HepG2 (cell line): ENCODE data around the gene RFX2. TPM values are rescaled to one million over a fixed set of nuclear protein-coding genes. Genes with fewer than 3 reads are reported as not detected.

ENCODE experiments used
- ATAC-seq: fragments of 200-7000 bp; cut with Tn5 transposase; 3 replicates; pipeline ENCODE4 v1.9.1; 2020; ENCODE audit warnings: mild to moderate bottlenecking, moderate library complexity
- BruUV-seq: library from RNA; stranded (reverse); fragments of 400-500 nt; replicated peaks from 2 replicates; lab custom pipeline; 2021; lab: Mats Ljungman, UMichigan
- CTCF ChIA-PET: fragments of 300-600 bp; formaldehyde crosslinking; extraction: SDS; loops from one replicate; lab custom pipeline; 2021; ENCODE audit warnings: low total read pairs, inconsistent platforms, low intra/inter-chr PET ratio; lab: Yijun Ruan, JAX
- POLR2A ChIA-PET: fragments of 350-600 bp; sonication (Branson Sonifier 250); formaldehyde crosslinking; loops from one replicate; lab custom pipeline; 2020; ENCODE audit warnings: antibody characterized with exemption, inconsistent platforms; lab: Yijun Ruan, JAX
- DNase-seq: peaks from one replicate; pipeline ENCODE4 v3.0.0-alpha.2; 2015; ENCODE audit warnings: low spot score
- FAIRE-seq: peaks from 3 replicates; lab custom pipeline; 2011; peaks lifted over from hg19 to GRCh38; lab: Jason Lieb, UNC
- H2AFZ ChIP-seq: one replicate; pipeline ENCODE4 v1.6.1; 2011; ENCODE audit warnings: low read length, inconsistent platforms
- H3K27ac ChIP-seq: fragments of 300-600 bp; 3 replicates; pipeline ENCODE4 v1.8.0; 2011; ENCODE audit warnings: mixed run types, mild to moderate bottlenecking, mixed read lengths, low read length, inconsistent platforms; ENCODE audit not compliant: insufficient read depth; ENCODE audit errors: extremely low read length
- H3K27me3 ChIP-seq, 2 experiments: fragments of 200-600 bp in 1 of 2; 2 replicates in 1 of 2; 3 replicates in 1 of 2; pipeline versions ENCODE4 v1.6.0 to v1.8.0; 2011; ENCODE audit warnings: low read length in 2 of 2, mild to moderate bottlenecking in 2 of 2, moderate library complexity in 2 of 2, inconsistent platforms in 1 of 2; ENCODE audit not compliant: insufficient read depth in 2 of 2, control insufficient read depth in 1 of 2
- H3K36me3 ChIP-seq, 2 experiments: fragments of 200-600 bp in 1 of 2; replicated peaks in 1 of 2; 2 replicates in 1 of 2; 3 replicates in 1 of 2; pipeline versions ENCODE4 v1.5.1 to v1.8.0; 2011; ENCODE audit warnings: low read length in 2 of 2, inconsistent platforms in 1 of 2; ENCODE audit not compliant: insufficient read depth in 2 of 2, control insufficient read depth in 1 of 2
- H3K4me1 ChIP-seq: 2 replicates; pipeline ENCODE4 v1.5.1; 2012; ENCODE audit warnings: low read length, inconsistent platforms; ENCODE audit not compliant: insufficient read depth
- H3K4me2 ChIP-seq: 2 replicates; pipeline ENCODE4 v1.6.0; 2011; ENCODE audit warnings: low read depth, low read length, inconsistent platforms
- H3K4me3 ChIP-seq, 3 experiments: fragments of 200-600 bp in 1 of 3; sonication (generic), shearing (Covaris generic) in 1 of 3; replicated peaks in 1 of 3; 2 replicates each; pipeline ENCODE4 v1.5.1; 2011 to 2016; ENCODE audit warnings: low read length in 3 of 3, inconsistent platforms in 2 of 3, low read depth in 2 of 3, mild to moderate bottlenecking in 2 of 3, control low read depth in 1 of 3, mixed read lengths in 1 of 3; ENCODE audit not compliant: insufficient read depth in 1 of 3
- H3K79me2 ChIP-seq: one replicate; pipeline ENCODE4 v1.6.1; 2011; ENCODE audit warnings: low read length, inconsistent platforms; ENCODE audit not compliant: insufficient read depth
- H3K9ac ChIP-seq: 2 replicates; pipeline ENCODE4 v1.6.0; 2011; ENCODE audit warnings: mild to moderate bottlenecking, low read depth, low read length, inconsistent platforms; ENCODE audit not compliant: insufficient read depth
- H3K9me3 ChIP-seq: 2 replicates; pipeline ENCODE4 v1.5.1; 2012; ENCODE audit warnings: mild to moderate bottlenecking, low read length
- H4K20me1 ChIP-seq: 2 replicates; pipeline ENCODE4 v1.6.0; 2011; ENCODE audit warnings: inconsistent platforms, mild to moderate bottlenecking, low read length, moderate library complexity; ENCODE audit not compliant: insufficient read depth
- ARID5B ChIP-seq: IDR thresholded peaks from 2 replicates; pipeline ENCODE4 v1.4.0; 2020; ENCODE audit warnings: mild to moderate bottlenecking, missing genetic modification reagents
- FOXA1 ChIP-seq, 2 experiments: fragments of 450-650 bp in 1 of 2; sonication (generic) in 1 of 2; formaldehyde crosslinking in 1 of 2; IDR thresholded peaks; 2 replicates each; pipeline versions ENCODE4 v1.4.0 to v1.6.1; 2016 to 2020; ENCODE audit warnings: missing genetic modification reagents in 1 of 2
- FOXA3 ChIP-seq: IDR thresholded peaks from 2 replicates; pipeline ENCODE4 v1.6.1; 2016; ENCODE audit warnings: missing genetic modification reagents, missing compliant biosample characterization
- FOXP1 ChIP-seq, 2 experiments: fragments of 450-650 bp in 1 of 2; IDR thresholded peaks; 2 replicates each; pipeline ENCODE4 v1.6.1; 2017 to 2018; ENCODE audit warnings: antibody characterized with exemption in 1 of 2
- GATAD2A ChIP-seq: IDR thresholded peaks from 2 replicates; pipeline ENCODE4 v1.6.1; 2016
- MLX ChIP-seq: IDR thresholded peaks from 2 replicates; pipeline ENCODE4 v1.6.1; 2016
- RARA ChIP-seq: IDR thresholded peaks from 2 replicates; pipeline ENCODE4 v1.6.1; 2016; ENCODE audit warnings: missing genetic modification reagents, missing compliant biosample characterization
- SKI ChIP-seq: fragments of 450-650 bp; IDR thresholded peaks from one replicate; pipeline ENCODE4 v1.6.1; 2018; ENCODE audit warnings: mild to moderate bottlenecking; ENCODE audit not compliant: partially characterized antibody
- SOX13 ChIP-seq, 3 experiments: fragments of 450-650 bp in 1 of 3; sonication (generic) in 1 of 3; formaldehyde crosslinking in 1 of 3; IDR thresholded peaks in 2 of 3; conservative IDR thresholded peaks in 1 of 3; 2 replicates each; pipeline versions ENCODE4 v1.5.0 to v1.6.1; 2016 to 2020; ENCODE audit warnings: antibody characterized with exemption in 1 of 3, mild to moderate bottlenecking in 1 of 3, missing compliant biosample characterization in 1 of 3, missing genetic modification reagents in 1 of 3, moderate library complexity in 1 of 3
- SOX6 ChIP-seq, 2 experiments: fragments of 450-650 bp in 1 of 2; sonication (generic) in 1 of 2; formaldehyde crosslinking in 1 of 2; IDR thresholded peaks; 2 replicates each; pipeline versions ENCODE4 v1.4.0 to v1.6.1; 2017 to 2020; ENCODE audit warnings: antibody characterized with exemption in 1 of 2, mild to moderate bottlenecking in 1 of 2, missing genetic modification reagents in 1 of 2
- TBL1XR1 ChIP-seq: fragments of 150-350 bp; IDR thresholded peaks from 2 replicates; pipeline ENCODE4 v1.6.1; 2014; ENCODE audit warnings: borderline replicate concordance, low read length; ENCODE audit not compliant: partially characterized antibody
- TEAD3 ChIP-seq: optimal IDR thresholded peaks from 2 replicates; pipeline ENCODE3; 2016; ENCODE audit warnings: borderline replicate concordance
- ZNF687 ChIP-seq: sonication (generic); formaldehyde crosslinking; IDR thresholded peaks from 2 replicates; pipeline ENCODE4 v1.5.1; 2020; ENCODE audit warnings: mild to moderate bottlenecking, missing genetic modification reagents, moderate library complexity
- WGBS: methylation state at CpG from one replicate; pipeline ENCODE4 v1.1.6; 2017; ENCODE audit warnings: low lambda C conversion rate; 5-methylcytosine and 5-hydroxymethylcytosine counted together
- in situ Hi-C: cut with HindIII; loops from 2 replicates; pipeline ENCODE4 v1.10.0; 2017; ENCODE audit warnings: low pct_unique_long_range_greater_than_20kb; ENCODE audit not compliant: extremely low pct_ligation_motif_present
- intact Hi-C: fragments of 100-400 bp; cut with micrococcal nuclease; formaldehyde crosslinking; loops from one replicate; pipeline ENCODE4 v1.10.0; 2022; ENCODE audit not compliant: unreplicated experiment
- polyA plus RNA-seq, 8 experiments: library from polyadenylated mRNA; depleted of rRNA in 3 of 8; stranded (reverse) in 7 of 8; unstranded in 1 of 8; fragments of >200 nt; fragmentation: Illumina TruSeq in 4 of 8; extraction: Trizol in 4 of 8; gene quantifications; 2 replicates each; pipeline versions ENCODE4 v1.2.1 to v1.2.3, GENCODE V29; 2011 to 2016; ENCODE audit warnings: low read depth in 4 of 8, missing spikeins in 1 of 8, mixed read lengths in 1 of 8; ENCODE audit not compliant: insufficient read depth in 1 of 8
- total RNA-seq, 5 experiments: library from RNA; depleted of rRNA; stranded (reverse); fragments of >200 nt; fragmentation: Illumina TruSeq; extraction: Trizol; gene quantifications; 2 replicates each; pipeline ENCODE4 v1.2.3, GENCODE V29; 2016; ENCODE audit warnings: low read depth in 1 of 5

The RFX2 gene
- total and polyA plus RNA-seq, 2 of the 13 experiments (the other 11 are each of a cell fraction or from before 2014, with no cell fraction given), result 2.8 to 3.3 TPM

- Histone ChIP-seq H3K27me3 (peaks cover 5 to 49% of the 10 kb centered on the region in 2 experiments), H3K27ac (no peak overlapping the region), H3K9ac (no peak overlapping the region), H3K79me2 (no peaks in the 10 kb centered on the region), H4K20me1 (no peaks in the 10 kb centered on the region), H2AFZ (no peak overlapping the region), H3K4me2 (peak overlapping the region; percentile 44; the same call in 1 of the 2 replicates), H3K36me3 (no peaks in the 10 kb centered on the region), H3K4me3 (no peak overlapping the region), H3K4me1 (peaks cover 52% of the 10 kb centered on the region), H3K9me3 (no peaks in the 10 kb centered on the region)
- in situ Hi-C loops, result loop anchor here (5.0 kb wide), 2 partner anchors 33 to 218 kb away; no protein-coding TSS in a partner anchor
- FAIRE-seq (no peak), DNase-seq (peak; percentile 30), ATAC-seq (no peak)
- intact Hi-C loops, result loop anchor here (10.0 kb wide), 1 partner anchor 216 kb away; the partner anchor contains the start of gene NRTN
- BruUV-seq, result no TSS peak
- POLR2A ChIA-PET, result no interaction called here
- CTCF ChIA-PET, result interaction anchor here (3.8 kb wide), 1 partner anchor 33 kb away, joined by 49 read pairs; no protein-coding TSS in a partner anchor
- WGBS, result 43% methylated on average over 14 of the region's 20 CpGs
- TF ChIP-seq SKI (no peak), RARA (CRISPR knock-in tag) (peak; percentile 48; the same call in 1 of the 2 replicates), FOXA3 (CRISPR knock-in tag) (peak; percentile 45; the same call in 1 of the 2 replicates), MLX (CRISPR knock-in tag) (no peak), ARID5B (CRISPR knock-in tag) (0 out of 2 replicates have a peak, but pooled peaks have one; percentile 9), GATAD2A (CRISPR knock-in tag) (0 out of 2 replicates have a peak, but pooled peaks have one; percentile 22), TEAD3 (CRISPR knock-in tag) (peak; percentile 49), FOXA1 (IDR thresholded peaks at IDR 0.05) (no peak), FOXA1 (CRISPR knock-in tag; IDR thresholded peaks at IDR 0.05) (peak; percentile 58), FOXP1 (IDR thresholded peaks at IDR 0.05) (no peak), FOXP1 (CRISPR knock-in tag; IDR thresholded peaks at IDR 0.05) (0 out of 2 replicates have a peak, but pooled peaks have one; percentile 7), SOX6 (IDR thresholded peaks at IDR 0.05) (no peak), SOX6 (CRISPR knock-in tag; IDR thresholded peaks at IDR 0.05) (0 out of 2 replicates have a peak, but pooled peaks have one; percentile 21), ZNF687 (peak; percentile 41), TBL1XR1 (peak; percentile 59), SOX13 (IDR thresholded peaks at IDR 0.05) (no peak), SOX13 (CRISPR knock-in tag; conservative IDR thresholded peaks at IDR 0.05 in 1 of 2, IDR thresholded peaks at IDR 0.05 in 1 of 2) (peak in 1 of 2 experiments; percentile 20; a peak in 1 of 4 replicates)
These were observed 90.0 kb downstream of the RFX2 start for GRCh38 chr19:6020166-6020882.
